ENCODE results near the gene PCDHA11.

GRCh38 chr5:140868721-140869554 lies at the start of gene PCDHA11:
- TF ChIP-seq, protein P1, sequence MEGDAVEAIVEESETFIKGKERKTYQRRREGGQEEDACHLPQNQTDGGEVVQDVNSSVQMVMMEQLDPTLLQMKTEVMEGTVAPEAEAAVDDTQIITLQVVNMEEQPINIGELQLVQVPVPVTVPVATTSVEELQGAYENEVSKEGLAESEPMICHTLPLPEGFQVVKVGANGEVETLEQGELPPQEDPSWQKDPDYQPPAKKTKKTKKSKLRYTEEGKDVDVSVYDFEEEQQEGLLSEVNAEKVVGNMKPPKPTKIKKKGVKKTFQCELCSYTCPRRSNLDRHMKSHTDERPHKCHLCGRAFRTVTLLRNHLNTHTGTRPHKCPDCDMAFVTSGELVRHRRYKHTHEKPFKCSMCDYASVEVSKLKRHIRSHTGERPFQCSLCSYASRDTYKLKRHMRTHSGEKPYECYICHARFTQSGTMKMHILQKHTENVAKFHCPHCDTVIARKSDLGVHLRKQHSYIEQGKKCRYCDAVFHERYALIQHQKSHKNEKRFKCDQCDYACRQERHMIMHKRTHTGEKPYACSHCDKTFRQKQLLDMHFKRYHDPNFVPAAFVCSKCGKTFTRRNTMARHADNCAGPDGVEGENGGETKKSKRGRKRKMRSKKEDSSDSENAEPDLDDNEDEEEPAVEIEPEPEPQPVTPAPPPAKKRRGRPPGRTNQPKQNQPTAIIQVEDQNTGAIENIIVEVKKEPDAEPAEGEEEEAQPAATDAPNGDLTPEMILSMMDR (conservative IDR thresholded peaks at IDR 0.05; ENCODE audit: low read length): no peak
- no peak for TF ChIP-seq EZH2phosphoT487 (IDR thresholded peaks at IDR 0.05; ENCODE audit: borderline replicate concordance, low read depth, low read length)

Data from OCI-LY7 (cell line).